Central memory CD4-positive, alpha-beta T cell (primary cell): ENCODE data around the gene CRYBA4.

Experiments used
- DNase-seq: peaks from one replicate; pipeline ENCODE4 v3.0.0; 2022
- total RNA-seq, 3 experiments: gene quantifications; one replicate each; lab custom pipeline; 2026; lab: John Stamatoyannopoulos, UW

Gene CRYBA4
- total RNA-seq = 0 reads per million in 3 experiments

- DNase-seq = no peak
Measured at GRCh38 chr22:26621663-26622062, at the start of gene CRYBA4. TSS of gene CRYBA4 (plus strand) at chr22:26621963. CDS start at chr22:26622597, 634 bp downstream.

- DNase-seq = no peak
Measured at GRCh38 chr22:26573026-26573662, 48.6 kb upstream of the CRYBA4 start.

GRCh38 chr22:26574001-26574723 lies 47.6 kb upstream of the CRYBA4 start:
- no peak for DNase-seq

GRCh38 chr22:26576026-26576680 lies 45.6 kb upstream of the CRYBA4 start:
- no peak for DNase-seq

GRCh38 chr22:26577081-26577480 lies 44.7 kb upstream of the CRYBA4 start:
- no peak for DNase-seq

- DNase-seq = peak; percentile 60
Measured at GRCh38 chr22:26579331-26579886, 42.4 kb upstream of the CRYBA4 start.

- DNase-seq = no peak
Measured at GRCh38 chr22:26580240-26580962, 41.4 kb upstream of the CRYBA4 start.

GRCh38 chr22:26581026-26581425 lies 40.7 kb upstream of the CRYBA4 start:
- no peak for DNase-seq

- no peak for DNase-seq
Measured at GRCh38 chr22:26581633-26582168, 40.1 kb upstream of the CRYBA4 start.

- DNase-seq = no peak
Measured at GRCh38 chr22:26584010-26584409, 37.8 kb upstream of the CRYBA4 start.

- no peak for DNase-seq
Measured at GRCh38 chr22:26585104-26585790, 36.5 kb upstream of the CRYBA4 start.

- no peak for DNase-seq
Measured at GRCh38 chr22:26586556-26587325, 35.0 kb upstream of the CRYBA4 start.

- DNase-seq = no peak
Measured at GRCh38 chr22:26587991-26588613, 33.7 kb upstream of the CRYBA4 start.

- no peak for DNase-seq
Measured at GRCh38 chr22:26588729-26589366, 32.9 kb upstream of the CRYBA4 start.

- DNase-seq = peak; percentile 23
Measured at GRCh38 chr22:26589367-26589844, 32.4 kb upstream of the CRYBA4 start.

GRCh38 chr22:26589845-26590736 lies 31.7 kb upstream of the CRYBA4 start, which contains the start of gene TPST2:
TSS of gene TPST2 (minus strand) at chr22:26590132. CDS start at chr22:26541630, 48,502 bp downstream.
- peak; percentile 73 for DNase-seq

GRCh38 chr22:26592421-26592891 lies 29.3 kb upstream of the CRYBA4 start:
- DNase-seq = peak; percentile 61

GRCh38 chr22:26593763-26594162 lies 28.0 kb upstream of the CRYBA4 start:
- DNase-seq = no peak

GRCh38 chr22:26597026-26597425 lies 24.7 kb upstream of the CRYBA4 start:
- no peak for DNase-seq
